RWPE1 (cell line): ENCODE data around the gene WDR35.

Source experiments
- CTCF ChIA-PET: fragments of 350-600 bp; sonication (Branson Sonifier 250); formaldehyde crosslinking; extraction: SDS; loops from one replicate; lab custom pipeline; 2021; lab: Yijun Ruan, JAX
- POLR2A ChIA-PET: fragments of 400-600 bp; formaldehyde crosslinking; extraction: SDS; loops from one replicate; lab custom pipeline; 2020; ENCODE audit warnings: antibody characterized with exemption; ENCODE audit not compliant: low non-redundant PET; lab: Yijun Ruan, JAX
- DNase-seq: peaks from one replicate; pipeline ENCODE4 v3.0.0; 2012; ENCODE audit warnings: low spot score
- H3K27ac ChIP-seq: fragments of 450-650 bp; 2 replicates; pipeline ENCODE4 v1.5.1; 2017
- CTCF ChIP-seq: fragments of 450-650 bp; conservative IDR thresholded peaks from 2 replicates; pipeline ENCODE4 v1.5.1; 2017; ENCODE audit warnings: low read depth, mild to moderate bottlenecking

The WDR35 gene

GRCh38 chr2:19865151-19865550, 124.8 kb downstream of the WDR35 start:
- 0 out of 2 replicates have a peak overlapping the region, but pooled peaks have one; percentile 15 for H3K27ac ChIP-seq
- ChIA-PET CTCF (no interaction called here), POLR2A (no interaction called here)
- no peak for DNase-seq
- no peak for TF ChIP-seq CTCF

GRCh38 chr2:19864381-19864780, 125.5 kb downstream of the WDR35 start:
- peak overlapping the region; percentile 87; the same call in 1 of the 2 replicates for H3K27ac ChIP-seq
- POLR2A ChIA-PET = no interaction called here
- no peak for TF ChIP-seq CTCF
- CTCF ChIA-PET = no interaction called here
- no peak for DNase-seq

- peak overlapping the region; percentile 87 for H3K27ac ChIP-seq
- TF ChIP-seq CTCF = peak; percentile 90
- ChIA-PET CTCF (interaction anchor here (0.6 to 1.1 kb wide), 10 partner anchors 12 to 1343 kb away, joined by 3 to 5 read pairs (median 4); no protein-coding TSS in a partner anchor), POLR2A (no interaction called here)
- peak; percentile 62 for DNase-seq
These were observed 126.4 kb downstream of the WDR35 start for GRCh38 chr2:19863303-19864041.

- CTCF ChIA-PET = interaction anchor here (0.6 kb wide), 1 partner anchor 548 kb away, joined by 3 read pairs; no protein-coding TSS in a partner anchor
- TF ChIP-seq CTCF = no peak
- POLR2A ChIA-PET = no interaction called here
- DNase-seq = no peak
- H3K27ac ChIP-seq = peak overlapping the region; percentile 87
These were observed 128.1 kb downstream of the WDR35 start for GRCh38 chr2:19861813-19862212.
